ENCODE measurements around the gene TMC3.
"Not testable (repeated sequence)": the region's sequence is repeated elsewhere in the genome, so short reads cannot be mapped to it uniquely, and the experiment has no call there.

Gene TMC3

GRCh38 chr15:81343371-81343770 is 30.6 kb downstream of the TMC3 start:
- no peak for DNase-seq

- DNase-seq, result no peak
These were observed 32.7 kb downstream of the TMC3 start for GRCh38 chr15:81341351-81341750.

- DNase-seq, result no peak
These were observed 34.2 kb downstream of the TMC3 start for GRCh38 chr15:81339851-81340250.

- DNase-seq, result no peak
These were observed 34.7 kb downstream of the TMC3 start for GRCh38 chr15:81339321-81339720.

- no peak for DNase-seq
These were observed 35.6 kb downstream of the TMC3 start for GRCh38 chr15:81338170-81339007.

GRCh38 chr15:81337713-81338157 is 36.3 kb downstream of the TMC3 start:
- DNase-seq, result no peak

- no peak for DNase-seq
These were observed 36.8 kb downstream of the TMC3 start for GRCh38 chr15:81337241-81337640.

GRCh38 chr15:81336568-81336967 is 37.4 kb downstream of the TMC3 start:
- DNase-seq, result no peak

- DNase-seq, result no peak
These were observed 38.4 kb downstream of the TMC3 start for GRCh38 chr15:81335631-81336030.

- DNase-seq, result no peak
These were observed 39.1 kb downstream of the TMC3 start for GRCh38 chr15:81334768-81335435.

GRCh38 chr15:81333363-81333762 is 40.6 kb downstream of the TMC3 start:
- DNase-seq, result no peak

- DNase-seq, result no peak
These were observed 41.7 kb downstream of the TMC3 start for GRCh38 chr15:81332326-81332725.

GRCh38 chr15:81331600-81331999 is 42.4 kb downstream of the TMC3 start:
- DNase-seq, result no peak

GRCh38 chr15:81331141-81331540 is 42.9 kb downstream of the TMC3 start:
- DNase-seq, result not testable (repeated sequence)

- no peak for DNase-seq
These were observed 43.5 kb downstream of the TMC3 start for GRCh38 chr15:81330366-81331090.

GRCh38 chr15:81329446-81329845 is 44.6 kb downstream of the TMC3 start:
- DNase-seq, result no peak

GRCh38 chr15:81327516-81327915 is 46.5 kb downstream of the TMC3 start:
- DNase-seq, result no peak

- no peak for DNase-seq
These were observed 47.4 kb downstream of the TMC3 start for GRCh38 chr15:81326466-81327212.

GRCh38 chr15:81323944-81324881 is 49.8 kb downstream of the TMC3 start, which contains the start of gene STARD5:
Gene STARD5, minus strand, starts transcription at chr15:81324141. Its CDS starts 42 bp downstream, at chr15:81324099.
- DNase-seq, result peak; percentile 92

- DNase-seq, result no peak
These were observed 50.5 kb downstream of the TMC3 start for GRCh38 chr15:81323559-81323943.

GRCh38 chr15:81322676-81323253 is 51.2 kb downstream of the TMC3 start:
- DNase-seq, result no peak
